Type B pancreatic cell (in vitro differentiated cells): Measurements from ENCODE around the gene SKAP1. TPM values are rescaled to one million over a fixed set of nuclear protein-coding genes. Genes with fewer than 3 reads are reported as not detected.

Experiments
- DNase-seq: peaks from one replicate; pipeline ENCODE4 v3.0.0; 2021; ENCODE audit warnings: mixed read lengths; ENCODE audit not compliant: unreplicated experiment; ENCODE audit errors: extremely low spot score
- H3K27ac Mint-ChIP-seq: 2 replicates; pipeline ENCODE4 v1.8.0; 2021; ENCODE audit warnings: mild to moderate bottlenecking, mixed read lengths
- H3K27me3 Mint-ChIP-seq: 2 replicates; pipeline ENCODE4 v1.8.0; 2021; ENCODE audit warnings: mixed read lengths
- H3K36me3 Mint-ChIP-seq: 2 replicates; pipeline ENCODE4 v1.8.0; 2021; ENCODE audit warnings: mixed read lengths
- H3K4me1 Mint-ChIP-seq: one replicate; pipeline ENCODE4 v1.8.0; 2021; ENCODE audit warnings: mixed read lengths; ENCODE audit not compliant: unreplicated experiment
- H3K4me3 Mint-ChIP-seq: 2 replicates; pipeline ENCODE4 v1.8.0; 2021; ENCODE audit warnings: mild to moderate bottlenecking, mixed read lengths
- H3K9me3 Mint-ChIP-seq: 2 replicates; pipeline ENCODE4 v1.8.0; 2021; ENCODE audit warnings: mixed read lengths
- CTCF ChIP-seq: fragments of 200-600 bp; sonication (generic); conservative IDR thresholded peaks from 2 replicates; pipeline ENCODE4 v1.5.0; 2021; ENCODE audit warnings: antibody characterized with exemption, mild to moderate bottlenecking
- total RNA-seq: library from RNA; stranded (reverse); gene quantifications from 2 replicates; pipeline ENCODE4 v1.2.1, GENCODE V29; 2021; ENCODE audit warnings: low replicate concordance

SKAP1 gene
- total RNA-seq, 1 donor from 2014 or later = 0.43 TPM

- Mint-ChIP-seq H3K36me3 (no peaks in the 10 kb centered on the region), H3K27me3 (peaks cover 62% of the 10 kb centered on the region), H3K9me3 (no peaks in the 10 kb centered on the region), H3K4me1 (peaks cover 7% of the 10 kb centered on the region), H3K4me3 (no peak overlapping the region), H3K27ac (no peak overlapping the region)
- no peak for DNase-seq
- TF ChIP-seq CTCF = no peak
Observed at GRCh38 chr17:48198950-48199541, 231.0 kb downstream of the SKAP1 start.

GRCh38 chr17:48195910-48196309, 234.1 kb downstream of the SKAP1 start:
- no peaks in the 10 kb centered on the region for H3K36me3 Mint-ChIP-seq
- H3K27ac Mint-ChIP-seq = no peak overlapping the region
- peaks cover 18% of the 10 kb centered on the region for H3K4me1 Mint-ChIP-seq
- TF ChIP-seq CTCF = no peak
- no peaks in the 10 kb centered on the region for H3K9me3 Mint-ChIP-seq
- H3K4me3 Mint-ChIP-seq = no peak overlapping the region
- peaks cover 46% of the 10 kb centered on the region for H3K27me3 Mint-ChIP-seq
- DNase-seq = no peak

- Mint-ChIP-seq H3K4me1 (peaks cover 18% of the 10 kb centered on the region), H3K27ac (no peak overlapping the region), H3K4me3 (no peak overlapping the region), H3K27me3 (peaks cover 39% of the 10 kb centered on the region), H3K36me3 (no peaks in the 10 kb centered on the region), H3K9me3 (no peaks in the 10 kb centered on the region)
- TF ChIP-seq CTCF = no peak
- DNase-seq = no peak
Observed at GRCh38 chr17:48194097-48194550, 235.9 kb downstream of the SKAP1 start.

GRCh38 chr17:48192321-48192731, 237.7 kb downstream of the SKAP1 start:
- H3K27ac Mint-ChIP-seq = no peak overlapping the region
- DNase-seq = no peak
- no peaks in the 10 kb centered on the region for H3K36me3 Mint-ChIP-seq
- no peak for TF ChIP-seq CTCF
- peaks cover 35% of the 10 kb centered on the region for H3K27me3 Mint-ChIP-seq
- H3K9me3 Mint-ChIP-seq = no peaks in the 10 kb centered on the region
- peaks cover 18% of the 10 kb centered on the region for H3K4me1 Mint-ChIP-seq
- no peak overlapping the region for H3K4me3 Mint-ChIP-seq

- Mint-ChIP-seq H3K9me3 (no peaks in the 10 kb centered on the region), H3K27ac (no peak overlapping the region), H3K4me1 (peaks cover 18% of the 10 kb centered on the region), H3K4me3 (no peak overlapping the region), H3K27me3 (peaks cover 37% of the 10 kb centered on the region), H3K36me3 (no peaks in the 10 kb centered on the region)
- TF ChIP-seq CTCF = no peak
- DNase-seq = no peak
Observed at GRCh38 chr17:48191362-48191761, 238.7 kb downstream of the SKAP1 start.

GRCh38 chr17:48190871-48191270, 239.1 kb downstream of the SKAP1 start:
- H3K27me3 Mint-ChIP-seq = peaks cover 40% of the 10 kb centered on the region
- H3K27ac Mint-ChIP-seq = no peak overlapping the region
- H3K4me3 Mint-ChIP-seq = no peak overlapping the region
- no peak for TF ChIP-seq CTCF
- peaks cover 18% of the 10 kb centered on the region for H3K4me1 Mint-ChIP-seq
- no peaks in the 10 kb centered on the region for H3K36me3 Mint-ChIP-seq
- no peaks in the 10 kb centered on the region for H3K9me3 Mint-ChIP-seq
- DNase-seq = no peak
